ENCODE measurements around the gene SEMA5B. TPM values are rescaled to one million over a fixed set of nuclear protein-coding genes. Genes with fewer than 3 reads are reported as not detected.

Gene SEMA5B
- total RNA-seq, 3 donors from 2014 or later, result 0.15 to 0.33 (median 0.32) TPM

- Histone ChIP-seq H3K9me3 (no peaks in the 10 kb centered on the region), H3K4me3 (no peak overlapping the region), H3K4me1 (peaks cover 0 to under 1% of the 10 kb centered on the region in 2 donors), H3K36me3 (no peaks in the 10 kb centered on the region), H3K27me3 (peaks cover 0 to 15% of the 10 kb centered on the region in 2 donors), H3K27ac (no peak overlapping the region)
- no peak for DNase-seq (ENCODE audit: low spot score in 2 of 2)
- TF ChIP-seq CTCF (IDR thresholded peaks at IDR 0.05) (no peak), POLR2A (IDR thresholded peaks at IDR 0.05) (no peak), POLR2AphosphoS5 (IDR thresholded peaks at IDR 0.05) (no peak)
- intact Hi-C loops (cut with DNase I; ENCODE audit: low total_unique reads), result no loop called here
These were observed 6.2 kb downstream of the SEMA5B start for GRCh38 chr3:123021388-123021787.

- Histone ChIP-seq H3K27ac (no peak overlapping the region), H3K9me3 (no peaks in the 10 kb centered on the region), H3K4me1 (no peaks in the 10 kb centered on the region), H3K27me3 (peaks cover 0 to 10% of the 10 kb centered on the region in 2 donors), H3K4me3 (no peak overlapping the region), H3K36me3 (no peaks in the 10 kb centered on the region)
- no peak for DNase-seq (ENCODE audit: low spot score in 2 of 2)
- intact Hi-C loops (cut with DNase I; ENCODE audit: low total_unique reads), result no loop called here
- no peak for TF ChIP-seq POLR2AphosphoS5 (IDR thresholded peaks at IDR 0.05)
- TF ChIP-seq CTCF (IDR thresholded peaks at IDR 0.05), result no peak
- TF ChIP-seq POLR2A (IDR thresholded peaks at IDR 0.05), result no peak
These were observed 6.9 kb downstream of the SEMA5B start for GRCh38 chr3:123020709-123021108.

- no peaks in the 10 kb centered on the region for H3K4me1 ChIP-seq
- TF ChIP-seq POLR2A (IDR thresholded peaks at IDR 0.05) (no peak), CTCF (IDR thresholded peaks at IDR 0.05) (no peak), POLR2AphosphoS5 (IDR thresholded peaks at IDR 0.05) (no peak)
- H3K36me3 ChIP-seq, result no peaks in the 10 kb centered on the region
- H3K4me3 ChIP-seq, result no peak overlapping the region
- no peak for DNase-seq (ENCODE audit: low spot score in 2 of 2)
- H3K27me3 ChIP-seq, result no peaks in the 10 kb centered on the region
- H3K9me3 ChIP-seq, result no peaks in the 10 kb centered on the region
- intact Hi-C loops (cut with DNase I; ENCODE audit: low total_unique reads), result no loop called here
- H3K27ac ChIP-seq, result no peak overlapping the region
These were observed 8.0 kb downstream of the SEMA5B start for GRCh38 chr3:123019591-123019990.

GRCh38 chr3:123019161-123019560 is 8.4 kb downstream of the SEMA5B start:
- TF ChIP-seq POLR2AphosphoS5 (IDR thresholded peaks at IDR 0.05) (no peak), CTCF (IDR thresholded peaks at IDR 0.05) (no peak), POLR2A (IDR thresholded peaks at IDR 0.05) (no peak)
- H3K27me3 ChIP-seq, result no peaks in the 10 kb centered on the region
- intact Hi-C loops (cut with DNase I; ENCODE audit: low total_unique reads), result no loop called here
- H3K4me1 ChIP-seq, result no peaks in the 10 kb centered on the region
- H3K9me3 ChIP-seq, result no peaks in the 10 kb centered on the region
- H3K36me3 ChIP-seq, result no peaks in the 10 kb centered on the region
- DNase-seq (ENCODE audit: low spot score in 2 of 2), result no peak
- no peak overlapping the region for H3K4me3 ChIP-seq
- no peak overlapping the region for H3K27ac ChIP-seq

- Histone ChIP-seq H3K27ac (no peak overlapping the region), H3K9me3 (no peaks in the 10 kb centered on the region), H3K4me3 (no peak overlapping the region), H3K27me3 (no peaks in the 10 kb centered on the region), H3K36me3 (no peaks in the 10 kb centered on the region), H3K4me1 (no peaks in the 10 kb centered on the region)
- DNase-seq (ENCODE audit: low spot score in 2 of 2), result no peak
- TF ChIP-seq POLR2AphosphoS5 (IDR thresholded peaks at IDR 0.05) (no peak), POLR2A (IDR thresholded peaks at IDR 0.05) (no peak), CTCF (IDR thresholded peaks at IDR 0.05) (no peak)
- intact Hi-C loops (cut with DNase I; ENCODE audit: low total_unique reads), result no loop called here
These were observed 8.9 kb downstream of the SEMA5B start for GRCh38 chr3:123018683-123019082.

Measured in breast epithelium (tissue), 4 donors.